Mesothelial cell of epicardium (in vitro differentiated cells): Measurements from ENCODE around the gene RAB1A. TPM values are rescaled to one million over a fixed set of nuclear protein-coding genes. Genes with fewer than 3 reads are reported as not detected.

ENCODE experiments used
- DNase-seq, 2 experiments: peaks; one replicate each; pipeline ENCODE4 v3.0.0; 2021; ENCODE audit warnings: low spot score in 2 of 2; ENCODE audit not compliant: unreplicated experiment in 2 of 2
- H3K27ac Mint-ChIP-seq: 2 replicates; pipeline ENCODE4 v1.8.0; 2021; ENCODE audit warnings: mixed read lengths
- H3K27me3 Mint-ChIP-seq: 2 replicates; pipeline ENCODE4 v1.8.0; 2021; ENCODE audit warnings: low read depth, mixed read lengths
- H3K36me3 Mint-ChIP-seq: 2 replicates; pipeline ENCODE4 v1.8.0; 2021; ENCODE audit warnings: mixed read lengths
- H3K4me1 Mint-ChIP-seq: 2 replicates; pipeline ENCODE4 v1.8.0; 2021; ENCODE audit warnings: mixed read lengths
- H3K4me3 Mint-ChIP-seq: 2 replicates; pipeline ENCODE4 v1.8.0; 2021; ENCODE audit warnings: mild to moderate bottlenecking, moderate library complexity, mixed read lengths
- H3K9me3 Mint-ChIP-seq: 2 replicates; pipeline ENCODE4 v1.8.0; 2021; ENCODE audit warnings: mixed read lengths
- CTCF ChIP-seq: fragments of 200-600 bp; sonication (generic); IDR thresholded peaks from one replicate; pipeline ENCODE4 v1.5.0; 2021; ENCODE audit warnings: antibody characterized with exemption; ENCODE audit not compliant: unreplicated experiment
- total RNA-seq: library from RNA; stranded (reverse); gene quantifications from 3 replicates; pipeline ENCODE4 v1.2.1, GENCODE V29; 2021

RAB1A gene
- total RNA-seq, 1 donor from 2014 or later = 126 TPM

DNA sequence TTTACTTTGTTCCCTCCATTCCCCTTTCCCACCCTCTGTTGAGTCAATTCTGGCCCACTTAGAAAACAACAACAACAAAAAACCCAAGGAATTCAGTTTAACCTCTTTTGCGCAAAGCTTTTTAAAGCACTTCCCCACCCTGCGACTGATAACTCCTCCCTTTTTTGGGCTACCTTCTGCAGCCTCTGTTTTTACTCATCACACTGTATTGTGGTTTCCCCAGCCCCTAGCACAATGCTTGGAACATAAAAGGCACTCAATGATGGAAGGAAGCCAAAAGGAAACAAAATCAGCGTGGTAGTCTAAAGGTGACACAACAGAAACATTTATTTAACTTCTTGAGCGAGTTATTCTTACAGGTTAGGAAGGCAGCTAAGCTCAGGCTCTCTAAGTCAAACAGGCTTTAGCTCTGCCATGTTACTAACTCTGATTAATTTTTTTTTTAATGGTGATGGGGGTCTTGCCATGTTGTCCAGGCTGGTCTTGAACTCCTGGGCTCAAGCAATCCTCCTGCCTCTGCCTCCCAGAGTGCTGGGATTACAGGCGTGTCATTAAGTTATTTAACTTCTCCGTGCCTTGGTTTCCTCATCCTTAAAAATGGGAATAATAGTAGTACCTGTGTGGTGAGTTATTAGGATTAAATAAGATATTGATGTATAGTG, 72.4 kb downstream of the RAB1A start:
- no peak for DNase-seq
- Mint-ChIP-seq H3K9me3 (no peaks in the 10 kb centered on the region), H3K36me3 (no peaks in the 10 kb centered on the region), H3K27ac (peak overlapping the region; percentile 43), H3K4me3 (peak overlapping the region; percentile 72), H3K4me1 (peaks cover 27% of the 10 kb centered on the region), H3K27me3 (no peaks in the 10 kb centered on the region)
- TF ChIP-seq CTCF = no peak

DNA sequence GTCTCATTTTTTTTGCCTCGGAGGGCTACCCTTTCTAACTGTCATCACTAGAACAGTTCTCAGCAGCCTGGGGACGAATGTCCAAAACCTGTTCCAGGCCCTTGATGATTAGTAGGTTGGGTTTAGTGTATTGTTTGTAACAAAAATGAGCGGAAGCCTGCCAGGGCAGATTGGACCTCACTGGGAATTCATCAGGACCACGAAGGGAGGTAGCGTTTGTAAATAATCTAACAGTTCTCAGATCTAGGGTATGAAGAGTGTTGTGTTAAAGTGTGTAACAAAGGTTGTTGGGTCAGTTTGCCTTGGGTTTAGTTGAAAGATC, 72.9 kb downstream of the RAB1A start:
- Mint-ChIP-seq H3K36me3 (peaks cover 1% of the 10 kb centered on the region), H3K4me1 (peaks cover 27% of the 10 kb centered on the region), H3K27ac (peak overlapping the region; percentile 43), H3K9me3 (peaks cover 2% of the 10 kb centered on the region), H3K4me3 (peak overlapping the region; percentile 72), H3K27me3 (no peaks in the 10 kb centered on the region)
- no peak for TF ChIP-seq CTCF
- DNase-seq = no peak

- H3K9me3 Mint-ChIP-seq = peaks cover 5% of the 10 kb centered on the region
- H3K4me3 Mint-ChIP-seq = peak within 1 kb of the TSS; percentile 94
- H3K36me3 Mint-ChIP-seq = peaks cover 7% of the 10 kb centered on the region
- peaks cover 27% of the 10 kb centered on the region for H3K4me1 Mint-ChIP-seq
- DNase-seq = peak; percentile 88 to 97
- no peaks in the 10 kb centered on the region for H3K27me3 Mint-ChIP-seq
- H3K27ac Mint-ChIP-seq = peak within 1 kb of the TSS; percentile 91
- no peak for TF ChIP-seq CTCF
Measured at GRCh38 chr2:65056215-65057053, 73.5 kb downstream of the RAB1A start, which contains the start of gene CEP68. TSS of gene CEP68 (plus strand) at chr2:65056416. CDS start at chr2:65069445, 13,029 bp downstream.

DNA sequence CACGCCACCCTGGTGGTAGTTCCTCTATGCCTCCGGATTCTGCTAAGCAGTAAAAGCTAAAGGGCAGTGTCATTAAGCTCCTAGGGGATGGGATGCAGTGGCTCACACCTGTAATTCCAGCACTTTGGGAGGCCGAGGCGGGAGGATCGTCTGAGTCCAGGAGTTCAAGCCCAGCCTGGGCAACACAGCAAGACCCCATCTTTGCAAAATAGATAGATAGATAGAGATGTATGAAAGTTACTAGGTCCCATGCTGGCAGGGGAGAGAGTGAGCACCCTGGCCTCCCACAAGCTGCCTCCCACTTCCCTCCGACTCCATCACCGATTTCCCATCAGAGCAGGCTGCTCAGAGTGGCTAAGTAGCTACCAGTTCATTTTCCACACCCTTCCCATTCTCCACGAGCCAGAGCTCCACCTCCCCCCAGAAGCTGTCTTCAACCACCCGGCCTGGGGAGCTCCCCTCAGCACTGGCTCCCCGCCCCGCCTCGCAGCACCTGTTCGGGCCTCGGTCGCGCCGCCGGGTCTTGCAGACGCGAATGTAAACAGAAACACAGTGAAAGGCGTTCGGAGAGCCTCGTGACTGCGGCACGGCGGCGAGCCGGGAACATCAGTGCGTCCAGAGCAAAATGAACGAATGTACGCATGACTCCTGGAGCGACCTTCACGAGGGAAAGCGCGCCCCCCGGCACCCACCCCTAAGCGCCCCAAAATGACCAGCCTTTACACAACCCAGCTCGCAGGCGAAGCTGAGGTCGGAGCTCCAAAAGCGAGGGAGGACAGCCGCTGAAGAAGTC, 74.3 kb downstream of the RAB1A start:
- Mint-ChIP-seq H3K4me3 (peak overlapping the region; percentile 94), H3K27ac (peak overlapping the region; percentile 91), H3K36me3 (peaks cover 11% of the 10 kb centered on the region), H3K9me3 (peaks cover 5% of the 10 kb centered on the region), H3K27me3 (no peaks in the 10 kb centered on the region), H3K4me1 (peaks cover 27% of the 10 kb centered on the region)
- no peak for TF ChIP-seq CTCF
- no peak for DNase-seq

DNA sequence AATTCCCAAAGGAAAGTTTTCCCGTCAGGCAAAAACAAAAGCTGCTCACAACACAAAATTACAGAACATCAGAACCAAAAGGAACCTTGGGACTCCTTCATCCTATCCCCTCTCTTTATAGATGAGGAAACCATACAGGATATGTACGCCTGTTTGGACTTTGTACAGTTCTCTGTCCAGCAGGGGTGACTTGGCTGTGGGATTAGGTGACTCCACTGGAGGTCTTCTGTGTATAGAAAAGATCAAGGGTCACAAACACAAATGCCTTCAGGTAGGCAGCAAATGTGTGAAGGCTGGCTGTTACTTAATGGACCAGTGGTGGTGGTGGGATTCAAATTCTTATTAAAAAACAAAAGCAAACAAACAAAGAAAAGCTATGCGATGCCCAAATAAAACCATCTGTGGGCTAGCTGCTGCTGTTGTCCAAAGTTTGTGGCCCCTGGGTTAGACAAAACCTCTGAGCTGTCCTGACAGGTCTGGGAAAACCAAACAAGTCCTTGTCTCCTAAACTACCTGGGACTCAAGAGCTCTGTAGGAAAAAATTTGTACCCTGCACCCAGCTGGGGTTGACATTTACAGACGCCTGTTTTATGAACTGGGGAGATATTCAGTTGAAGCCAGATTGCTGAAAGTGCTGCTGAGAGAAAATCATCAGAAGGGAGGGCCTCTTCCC, 75.0 kb downstream of the RAB1A start:
- DNase-seq = no peak
- Mint-ChIP-seq H3K4me1 (peaks cover 27% of the 10 kb centered on the region), H3K9me3 (peaks cover 5% of the 10 kb centered on the region), H3K27ac (no peak overlapping the region), H3K36me3 (peaks cover 11% of the 10 kb centered on the region), H3K27me3 (no peaks in the 10 kb centered on the region), H3K4me3 (peak overlapping the region; percentile 94)
- TF ChIP-seq CTCF = no peak
